Brain microvascular endothelial cell (primary cell): Measurements from ENCODE around the gene PRDM16.

Experiments used
- DNase-seq: peaks from one replicate; pipeline ENCODE4 v3.0.0-alpha.2; 2020
- H3K27ac ChIP-seq: fragments of 250-450 bp; sonication (Bioruptor Pico); 2 replicates; pipeline ENCODE4 v1.5.1; 2020; ENCODE audit warnings: mild to moderate bottlenecking, moderate library complexity
- H3K27me3 ChIP-seq: fragments of 250-450 bp; sonication (Bioruptor Pico); replicated peaks from 2 replicates; pipeline ENCODE4 v1.5.1; 2020; ENCODE audit warnings: mild to moderate bottlenecking
- H3K36me3 ChIP-seq: fragments of 250-450 bp; sonication (Bioruptor Pico); replicated peaks from 2 replicates; pipeline ENCODE4 v1.5.1; 2020; ENCODE audit warnings: mild to moderate bottlenecking
- H3K4me3 ChIP-seq: 2 replicates; pipeline ENCODE4 v1.5.1; 2011; ENCODE audit warnings: low read depth, mild to moderate bottlenecking, control low read depth, low read length, moderate library complexity
- in situ Hi-C: cut with HindIII; loops from 2 replicates; pipeline ENCODE4 v1.10.0; 2017; ENCODE audit warnings: low sequenced_read_pairs, low pct_ligation_motif_present
- TF ChIP-seq, protein P1 (sequence below): IDR thresholded peaks from 2 replicates; pipeline ENCODE4 v1.5.1; 2011; ENCODE audit warnings: low read depth, mild to moderate bottlenecking, moderate library complexity, low read length, control low read depth, inconsistent platforms; ENCODE audit errors: missing control alignments

PRDM16 gene

DNA sequence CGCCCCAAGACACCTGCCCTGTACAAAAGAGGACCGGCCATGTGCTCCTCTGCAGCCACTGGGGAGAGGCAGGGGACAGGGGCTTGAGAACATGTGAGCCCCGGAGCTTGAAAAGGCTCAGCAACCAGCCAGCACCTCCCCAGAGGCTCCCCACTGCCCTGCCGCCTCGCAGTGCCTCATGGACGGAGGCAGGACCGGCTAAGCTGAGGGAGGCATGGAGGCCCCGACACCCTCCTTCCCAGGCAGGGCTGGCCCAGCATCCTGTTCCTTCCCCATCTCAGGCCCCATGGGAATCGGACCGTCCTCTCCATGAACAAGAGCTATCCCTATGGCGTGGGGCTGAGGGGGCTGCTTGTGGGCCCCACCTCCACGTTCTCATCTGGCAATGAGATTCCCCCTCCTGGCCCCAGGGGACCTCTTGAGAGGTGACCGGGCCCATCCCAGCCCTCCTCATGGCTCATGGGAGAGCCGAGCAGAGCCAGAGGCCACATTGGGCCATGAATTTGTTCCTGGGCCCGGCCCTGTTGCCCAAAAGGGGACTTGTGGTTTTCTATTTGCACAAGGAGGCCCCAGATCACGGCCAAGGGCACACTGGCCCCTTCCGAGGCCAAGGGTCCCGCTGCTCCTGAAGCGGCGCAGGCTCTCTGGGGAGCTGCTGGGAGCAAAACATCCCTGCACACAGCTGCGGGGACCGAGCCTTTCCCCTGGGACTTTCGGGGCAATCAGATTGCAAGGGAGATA, 320.3 kb downstream of the PRDM16 start:
- H3K36me3 ChIP-seq = no peaks in the 10 kb centered on the region
- no peak overlapping the region for H3K27ac ChIP-seq
- TF ChIP-seq, protein P1, sequence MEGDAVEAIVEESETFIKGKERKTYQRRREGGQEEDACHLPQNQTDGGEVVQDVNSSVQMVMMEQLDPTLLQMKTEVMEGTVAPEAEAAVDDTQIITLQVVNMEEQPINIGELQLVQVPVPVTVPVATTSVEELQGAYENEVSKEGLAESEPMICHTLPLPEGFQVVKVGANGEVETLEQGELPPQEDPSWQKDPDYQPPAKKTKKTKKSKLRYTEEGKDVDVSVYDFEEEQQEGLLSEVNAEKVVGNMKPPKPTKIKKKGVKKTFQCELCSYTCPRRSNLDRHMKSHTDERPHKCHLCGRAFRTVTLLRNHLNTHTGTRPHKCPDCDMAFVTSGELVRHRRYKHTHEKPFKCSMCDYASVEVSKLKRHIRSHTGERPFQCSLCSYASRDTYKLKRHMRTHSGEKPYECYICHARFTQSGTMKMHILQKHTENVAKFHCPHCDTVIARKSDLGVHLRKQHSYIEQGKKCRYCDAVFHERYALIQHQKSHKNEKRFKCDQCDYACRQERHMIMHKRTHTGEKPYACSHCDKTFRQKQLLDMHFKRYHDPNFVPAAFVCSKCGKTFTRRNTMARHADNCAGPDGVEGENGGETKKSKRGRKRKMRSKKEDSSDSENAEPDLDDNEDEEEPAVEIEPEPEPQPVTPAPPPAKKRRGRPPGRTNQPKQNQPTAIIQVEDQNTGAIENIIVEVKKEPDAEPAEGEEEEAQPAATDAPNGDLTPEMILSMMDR = no peak
- H3K27me3 ChIP-seq = peaks cover 30% of the 10 kb centered on the region
- no peak overlapping the region for H3K4me3 ChIP-seq
- DNase-seq = no peak
- in situ Hi-C loops = no loop called here

DNA sequence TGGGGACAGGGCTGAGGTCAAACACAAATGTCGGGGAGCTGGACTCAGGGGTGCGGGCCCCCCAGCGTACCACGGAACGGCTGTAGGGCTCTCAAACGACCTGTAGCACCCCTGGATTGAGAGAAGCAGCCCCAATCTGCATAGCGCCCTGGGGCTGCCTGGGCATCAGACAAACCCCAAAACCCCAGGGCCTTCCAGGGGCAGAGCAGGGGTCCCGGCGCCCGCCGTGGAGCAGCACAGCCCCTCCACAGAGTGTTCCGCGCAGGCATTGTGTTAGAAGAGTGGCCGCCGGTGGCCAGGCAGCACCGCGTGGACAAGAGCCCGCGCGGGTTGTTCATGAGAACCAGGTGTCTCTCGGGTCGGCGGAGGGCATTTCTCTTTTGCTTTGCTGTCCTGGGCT, 321.3 kb downstream of the PRDM16 start:
- DNase-seq = no peak
- TF ChIP-seq, protein P1 = no peak
- Histone ChIP-seq H3K4me3 (no peak overlapping the region), H3K27me3 (peaks cover 32% of the 10 kb centered on the region), H3K27ac (no peak overlapping the region), H3K36me3 (no peaks in the 10 kb centered on the region)
- in situ Hi-C loops = no loop called here

DNA sequence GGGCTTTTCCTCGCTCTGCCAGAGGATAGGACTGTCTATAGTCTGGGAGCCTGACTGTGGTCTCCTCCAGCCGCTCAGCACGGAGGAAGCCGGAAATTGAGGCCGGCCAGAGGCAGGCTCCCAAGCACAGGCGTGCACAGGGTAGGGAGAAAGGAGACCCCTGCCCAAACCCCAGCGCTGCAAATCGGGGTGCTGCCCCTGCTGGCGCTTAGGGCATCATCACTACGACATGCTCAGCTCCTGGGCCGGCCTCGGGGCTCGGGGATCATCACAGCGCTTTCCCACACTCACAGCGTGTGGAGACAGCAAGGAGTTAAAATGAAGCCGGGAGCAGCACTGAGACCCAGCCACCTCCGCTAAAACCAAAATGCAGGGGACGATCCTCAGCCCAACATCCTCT, 322.7 kb downstream of the PRDM16 start:
- Histone ChIP-seq H3K27ac (no peak overlapping the region), H3K36me3 (no peaks in the 10 kb centered on the region), H3K4me3 (no peak overlapping the region), H3K27me3 (peaks cover 37% of the 10 kb centered on the region)
- TF ChIP-seq, protein P1 = no peak
- no peak for DNase-seq
- in situ Hi-C loops = no loop called here

DNA sequence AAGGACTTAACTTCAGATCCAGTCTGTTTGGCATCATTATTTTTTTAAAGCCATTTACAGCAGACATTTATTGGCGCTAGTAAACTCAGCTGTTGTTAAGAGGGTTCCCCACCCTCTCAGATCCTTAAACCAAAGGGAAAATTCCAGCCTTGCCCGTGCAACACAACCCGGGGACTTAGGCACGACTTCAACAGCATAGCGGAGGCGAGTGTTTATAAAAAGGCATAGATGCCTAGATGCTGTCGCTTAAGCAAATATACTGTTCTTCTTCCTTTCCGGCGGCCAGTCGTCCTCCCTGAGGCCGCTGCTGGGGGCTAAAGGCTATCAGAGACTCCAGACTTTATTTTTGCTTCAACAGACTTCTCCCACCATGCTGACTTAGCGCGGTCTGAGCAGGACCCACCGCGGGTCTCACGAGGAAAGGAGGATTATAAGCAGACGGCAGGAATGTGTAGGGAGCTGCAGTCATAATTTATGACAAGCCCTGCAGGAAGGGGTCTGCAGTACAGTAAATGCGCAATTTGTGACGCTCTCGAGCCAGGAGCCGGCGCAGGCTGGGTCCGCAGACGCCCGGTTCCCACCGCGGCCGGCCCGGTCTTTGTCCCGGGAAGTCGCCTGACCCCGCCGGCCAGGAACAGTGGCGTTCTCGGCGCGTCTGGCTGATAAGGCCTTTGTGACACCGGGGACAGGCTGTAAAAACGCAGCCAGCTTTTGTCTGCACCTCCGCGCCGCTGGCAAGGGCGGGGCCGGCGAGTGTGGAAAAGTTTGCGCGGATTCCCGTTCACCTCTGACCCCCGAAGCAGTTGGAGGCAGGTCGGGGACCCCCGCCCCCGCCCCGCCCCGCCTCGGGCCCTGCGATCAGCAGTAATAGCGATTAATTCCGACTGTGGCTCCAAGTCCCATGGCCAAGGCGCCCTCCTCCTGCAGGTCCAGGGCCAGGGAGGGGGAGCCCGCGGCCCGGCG, 324.3 kb downstream of the PRDM16 start:
- peak overlapping the region; percentile 5 for H3K4me3 ChIP-seq
- TF ChIP-seq, protein P1 = no peak
- peak; percentile 12 for DNase-seq
- H3K27ac ChIP-seq = no peak overlapping the region
- H3K36me3 ChIP-seq = no peaks in the 10 kb centered on the region
- peaks cover 44% of the 10 kb centered on the region for H3K27me3 ChIP-seq
- in situ Hi-C loops = no loop called here

DNA sequence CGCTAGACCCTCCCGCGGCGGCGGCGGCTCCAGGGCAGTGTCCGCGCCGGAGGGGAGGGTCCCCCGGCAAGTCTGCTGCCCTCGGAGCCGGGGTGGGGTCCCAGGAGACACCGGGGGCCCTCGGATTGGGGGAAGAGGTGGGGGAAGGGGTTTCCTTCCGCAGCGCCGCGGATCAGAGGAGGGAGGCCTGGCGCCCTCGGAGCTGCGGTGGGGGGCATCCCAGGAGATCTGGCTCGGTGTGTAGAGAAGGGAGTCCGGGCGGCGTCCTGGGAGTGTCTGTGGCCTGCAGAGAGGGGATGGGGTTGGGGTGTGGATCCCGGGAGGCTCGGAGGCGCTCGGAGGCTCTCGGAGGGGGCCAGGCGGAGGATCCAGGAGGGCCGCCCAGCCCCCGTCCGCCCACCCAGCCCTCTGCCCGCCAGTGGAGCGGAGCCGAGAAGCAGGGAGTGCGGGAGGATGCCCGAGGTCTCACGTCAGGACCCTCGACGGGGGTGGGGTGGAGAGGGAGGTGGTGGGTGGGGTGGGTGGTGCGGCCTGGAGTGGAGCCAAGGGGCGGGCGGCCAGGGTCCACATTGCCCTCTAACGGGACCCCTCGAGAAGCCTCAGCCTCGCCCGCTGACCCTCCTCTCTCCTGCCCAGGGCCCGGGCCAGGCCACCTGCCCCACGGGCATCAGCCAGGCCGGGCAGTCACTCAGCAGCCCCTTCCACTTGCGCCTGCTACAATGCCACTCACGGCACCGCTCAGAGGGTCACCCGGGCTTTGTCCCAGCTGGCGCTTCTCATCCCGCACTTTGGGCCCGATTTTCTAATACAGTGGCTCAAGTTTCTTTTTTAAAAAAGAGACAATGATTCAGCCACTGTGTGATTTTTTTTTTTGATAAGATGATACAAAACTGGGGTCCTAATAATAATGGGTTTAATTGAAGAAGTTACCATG, 325.3 kb downstream of the PRDM16 start:
- peaks cover 43% of the 10 kb centered on the region for H3K27me3 ChIP-seq
- no peak overlapping the region for H3K4me3 ChIP-seq
- no peak overlapping the region for H3K27ac ChIP-seq
- DNase-seq = no peak
- H3K36me3 ChIP-seq = no peaks in the 10 kb centered on the region
- in situ Hi-C loops = no loop called here
- TF ChIP-seq, protein P1 = no peak
